ENCODE data around the gene SLC35D2. TPM values are rescaled to one million over a fixed set of nuclear protein-coding genes. Genes with fewer than 3 reads are reported as not detected.

SLC35D2 gene
- total RNA-seq, 3 donors from 2014 or later, result 53.5 to 112 (median 82.8) TPM

- ATAC-seq, result peak; percentile 42
- intact Hi-C loops (cut with DNase I, micrococcal nuclease), result no loop called here
- Histone ChIP-seq H3K4me3 (no peak overlapping the region), H3K4me1 (ENCODE audit: low read depth) (peaks cover 5% of the 10 kb centered on the region), H3K36me3 (ENCODE audit: low read depth) (no peaks in the 10 kb centered on the region), H3K9me3 (no peaks in the 10 kb centered on the region)
- DNase-seq, result peak in 1 of 3 donors; percentile 42
- no peak for TF ChIP-seq CTCF (IDR thresholded peaks at IDR 0.05)
Measured at GRCh38 chr9:96408409-96409280, 25.1 kb upstream of the SLC35D2 start.

GRCh38 chr9:96400132-96400910, 16.8 kb upstream of the SLC35D2 start:
- ATAC-seq, result no peak
- Histone ChIP-seq H3K36me3 (ENCODE audit: low read depth) (no peaks in the 10 kb centered on the region), H3K4me3 (no peak overlapping the region), H3K4me1 (ENCODE audit: low read depth) (no peaks in the 10 kb centered on the region), H3K9me3 (no peaks in the 10 kb centered on the region)
- intact Hi-C loops (cut with DNase I, micrococcal nuclease), result no loop called here
- no peak for TF ChIP-seq CTCF (IDR thresholded peaks at IDR 0.05)
- DNase-seq, result no peak

GRCh38 chr9:96399325-96399633, 15.8 kb upstream of the SLC35D2 start:
- Histone ChIP-seq H3K4me1 (ENCODE audit: low read depth) (no peaks in the 10 kb centered on the region), H3K4me3 (no peak overlapping the region), H3K36me3 (ENCODE audit: low read depth) (no peaks in the 10 kb centered on the region), H3K9me3 (no peaks in the 10 kb centered on the region)
- DNase-seq, result no peak
- peak; percentile 9 for ATAC-seq
- intact Hi-C loops (cut with DNase I, micrococcal nuclease), result no loop called here
- no peak for TF ChIP-seq CTCF (IDR thresholded peaks at IDR 0.05)

GRCh38 chr9:96398582-96399324, 15.2 kb upstream of the SLC35D2 start:
- intact Hi-C loops (cut with DNase I, micrococcal nuclease), result no loop called here
- H3K36me3 ChIP-seq (ENCODE audit: low read depth), result no peaks in the 10 kb centered on the region

More at GRCh38 chr9:96398582-96399324, 15.2 kb upstream of the SLC35D2 start:
- H3K4me3 ChIP-seq, result no peak overlapping the region
- no peaks in the 10 kb centered on the region for H3K4me1 ChIP-seq (ENCODE audit: low read depth)
- DNase-seq, result no peak
- H3K9me3 ChIP-seq, result no peaks in the 10 kb centered on the region
- peak; percentile 73 for ATAC-seq
- TF ChIP-seq CTCF (IDR thresholded peaks at IDR 0.05), result no peak

Measured in mucosa of descending colon (tissue), 3 donors.